ENCODE results near the gene TBK1.

TBK1 gene

DNA sequence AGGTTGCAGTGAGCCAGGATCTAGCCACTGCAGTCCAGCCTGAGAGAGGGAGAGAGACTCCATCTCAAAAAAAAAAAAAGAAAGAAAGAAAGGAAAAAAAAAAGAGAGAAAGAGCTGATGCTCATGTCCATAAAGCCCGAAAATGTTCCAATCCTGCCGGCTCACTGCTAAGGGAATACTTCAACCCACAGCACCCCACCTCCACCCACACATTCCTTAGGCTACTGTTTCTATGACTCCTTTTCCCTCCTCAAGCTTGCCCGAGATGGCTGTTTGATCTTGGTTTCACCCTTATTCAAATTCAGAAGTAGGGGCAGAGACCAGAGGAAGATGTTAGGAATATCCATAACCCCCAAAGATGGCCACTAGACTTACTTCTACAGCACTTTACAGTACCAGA, 98.8 kb downstream of the TBK1 start:
- DNase-seq, result no peak

DNA sequence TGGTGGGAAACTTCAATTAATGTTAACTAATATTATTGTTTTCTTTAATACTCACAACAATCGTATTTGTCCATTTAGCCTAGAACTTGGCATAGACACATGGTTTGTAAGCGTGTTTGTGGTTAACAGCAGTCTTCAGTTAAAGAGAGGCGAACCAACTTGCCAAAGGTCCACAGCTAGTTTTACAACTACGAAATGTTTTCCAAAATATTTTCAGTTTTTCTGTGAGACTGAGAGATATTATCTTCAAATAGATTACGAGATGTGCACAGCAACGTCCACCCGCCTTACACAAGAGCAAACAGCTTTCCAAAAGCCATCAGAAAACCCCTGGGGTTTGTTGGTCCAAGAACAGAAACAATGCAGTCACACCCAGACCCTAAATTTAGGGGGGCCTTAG, 99.8 kb downstream of the TBK1 start:
- no peak for DNase-seq
